D341Med (cell line): Measurements from ENCODE around the gene SBDS.
"Not testable (repeated sequence)": the region's sequence is repeated elsewhere in the genome, so short reads cannot be mapped to it uniquely, and the experiment has no call there.

Experiments used
- DNase-seq: peaks from one replicate; pipeline ENCODE4 v3.0.0; 2012; ENCODE audit warnings: low spot score

The SBDS gene

DNA sequence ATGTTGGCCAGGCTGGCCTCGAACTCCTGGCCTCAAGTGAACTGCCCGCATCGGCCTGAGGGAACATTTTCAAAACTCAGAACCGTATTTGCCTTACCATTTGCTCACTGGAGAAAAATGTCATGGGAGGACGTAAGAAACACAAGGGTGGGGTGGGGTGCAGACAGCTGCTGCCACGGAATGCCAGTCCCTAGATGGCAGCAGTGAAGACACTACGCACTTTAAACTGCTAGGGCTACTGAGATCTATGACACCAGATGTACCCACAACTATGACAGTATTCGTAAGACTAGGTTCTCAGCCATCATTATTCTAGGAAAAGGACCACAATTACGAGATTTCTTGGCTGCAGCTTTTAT is 716 bp downstream of the SBDS start:
- peak; percentile 34 for DNase-seq

DNA sequence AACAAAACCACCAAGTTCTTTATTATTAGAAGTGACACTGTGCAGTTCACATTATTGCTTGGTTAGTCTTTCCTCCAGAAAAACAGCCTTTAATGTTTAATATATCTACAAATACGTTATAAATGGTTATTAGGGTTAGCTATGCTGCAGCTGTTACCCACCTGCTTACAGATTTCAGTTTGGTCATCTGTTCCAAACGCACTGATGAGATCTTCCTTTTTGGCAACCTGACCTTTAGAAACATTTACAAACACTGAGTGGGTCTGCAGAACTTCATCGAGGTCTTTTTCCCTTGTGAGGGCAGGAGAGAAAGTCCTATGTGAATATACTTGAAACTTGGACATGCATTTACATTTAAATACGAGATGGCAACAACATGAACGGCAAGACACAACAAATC is 1.3 kb downstream of the SBDS start:
- DNase-seq: not testable (repeated sequence)

DNA sequence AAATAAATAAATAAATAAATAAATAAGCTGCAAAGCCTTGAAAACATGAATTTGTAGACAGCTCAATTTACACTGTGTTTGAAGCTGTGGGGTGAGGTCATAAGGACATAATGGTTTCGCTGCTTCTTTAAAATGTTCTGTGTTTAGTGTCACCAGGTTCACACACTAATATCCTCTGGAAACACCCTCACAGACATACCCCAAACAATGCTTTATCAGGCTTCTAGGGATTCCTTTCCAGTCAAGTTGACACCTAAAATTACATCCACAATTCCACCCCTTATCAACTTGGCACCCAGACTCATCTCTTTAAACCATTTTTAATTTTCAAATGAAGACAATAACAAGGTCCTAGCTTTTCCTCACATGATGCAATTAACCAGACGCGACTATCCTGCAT is 5.8 kb downstream of the SBDS start:
- DNase-seq: not testable (repeated sequence)

DNA sequence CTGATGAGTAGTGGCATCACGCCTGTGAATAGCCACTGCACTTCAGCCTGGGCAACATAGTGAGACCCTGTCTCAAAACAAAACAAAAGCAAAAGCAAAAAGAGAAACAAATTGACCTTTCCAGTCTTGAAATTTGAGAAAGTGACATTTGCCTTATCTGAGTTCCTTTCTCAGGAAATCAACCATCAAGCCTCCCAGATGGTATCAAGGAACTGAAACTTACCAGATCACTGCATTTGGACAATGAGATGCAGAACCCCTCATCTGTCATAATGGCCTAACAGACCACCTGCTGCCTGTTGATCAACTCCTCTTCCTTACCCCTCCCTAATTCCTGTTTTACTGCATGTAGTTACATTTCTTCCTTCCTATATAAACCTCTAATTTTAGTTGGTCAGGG is 15.1 kb downstream of the SBDS start:
- DNase-seq: not testable (repeated sequence)

DNA sequence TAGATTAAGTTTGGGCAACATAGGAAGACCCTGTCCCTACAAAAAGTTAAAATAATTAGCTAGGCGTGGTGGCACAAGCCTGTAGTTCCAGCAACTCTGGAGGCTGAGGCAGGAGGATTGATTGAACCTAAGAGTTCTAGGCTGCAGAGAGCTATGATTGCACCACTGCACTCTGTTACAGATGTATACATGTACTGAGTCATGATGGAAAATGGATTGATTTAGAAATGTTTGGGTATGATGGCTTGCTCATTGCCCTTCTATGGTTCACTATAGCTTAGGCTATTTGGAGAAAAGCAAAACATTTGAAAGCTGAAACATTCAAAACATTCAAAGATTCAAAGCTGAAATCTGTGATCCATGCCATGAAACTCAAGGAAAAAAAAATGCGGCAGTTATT is 16.4 kb downstream of the SBDS start:
- not testable (repeated sequence) for DNase-seq

DNA sequence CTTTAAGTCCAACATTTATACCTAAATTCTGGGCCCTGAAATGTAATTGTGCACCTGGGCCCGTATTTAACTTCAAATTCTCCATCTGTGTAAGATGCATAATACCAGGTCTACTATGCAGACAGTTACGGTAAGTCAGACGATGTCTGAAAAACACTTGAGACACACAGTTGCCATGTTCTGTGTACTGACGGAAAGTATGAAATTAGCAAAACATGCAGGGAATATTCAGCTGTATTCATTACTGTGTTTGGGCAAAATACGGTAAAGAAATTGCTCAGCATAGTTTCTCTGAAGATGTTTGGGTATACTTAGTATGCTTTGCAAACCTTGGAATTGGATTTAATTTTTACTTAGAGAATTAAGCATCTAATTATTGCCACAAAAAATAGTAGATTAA is 17.1 kb downstream of the SBDS start:
- DNase-seq: not testable (repeated sequence)

DNA sequence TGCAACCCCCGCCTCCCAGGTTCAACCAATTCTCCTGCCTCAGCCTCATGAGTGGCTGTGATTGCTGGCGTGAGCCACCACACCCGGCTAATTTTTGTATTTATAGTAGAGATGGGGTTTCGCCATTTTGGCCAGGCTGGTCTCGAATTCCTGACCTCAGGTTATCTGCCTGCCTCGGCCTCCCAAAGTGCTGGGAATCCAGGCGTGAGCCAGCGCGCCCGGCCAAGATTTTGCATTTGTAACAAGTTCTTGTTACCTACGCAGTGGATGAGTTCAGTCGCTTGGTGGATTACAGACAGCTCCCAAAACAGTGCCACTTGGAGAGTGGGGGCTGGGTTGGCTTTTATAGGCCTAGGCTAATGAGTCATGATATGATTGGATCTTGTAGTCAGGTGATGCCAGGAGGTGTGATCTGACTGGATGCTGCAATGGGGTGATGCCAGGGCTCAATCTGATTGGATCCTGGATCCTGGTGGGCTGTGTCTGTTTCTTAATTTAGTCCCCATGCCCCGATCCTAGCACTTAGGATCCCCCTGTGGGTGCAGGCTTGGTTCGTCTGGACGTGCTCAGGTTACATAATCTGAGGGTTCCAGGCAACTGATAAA is 20.3 kb downstream of the SBDS start:
- DNase-seq: no peak

DNA sequence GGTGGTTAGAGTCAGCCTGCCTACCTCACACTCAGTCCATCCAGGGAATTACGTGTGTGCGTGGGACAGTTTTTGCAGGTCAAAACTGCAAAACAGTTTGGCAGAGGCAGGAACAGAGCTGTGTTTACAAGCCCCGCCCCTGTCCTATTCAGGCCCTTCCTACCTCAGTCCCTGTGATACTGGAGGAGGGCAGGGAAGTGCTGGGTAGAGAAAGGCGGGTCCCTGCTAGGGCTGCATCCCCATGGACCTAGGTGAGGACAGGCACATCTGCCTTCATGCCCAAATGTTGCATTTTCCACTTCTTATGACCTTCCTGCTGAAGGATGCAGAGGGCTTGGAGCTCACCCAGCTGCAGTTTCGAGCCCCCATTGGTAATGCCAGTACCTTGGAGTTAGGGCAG is 25.1 kb downstream of the SBDS start:
- no peak for DNase-seq

DNA sequence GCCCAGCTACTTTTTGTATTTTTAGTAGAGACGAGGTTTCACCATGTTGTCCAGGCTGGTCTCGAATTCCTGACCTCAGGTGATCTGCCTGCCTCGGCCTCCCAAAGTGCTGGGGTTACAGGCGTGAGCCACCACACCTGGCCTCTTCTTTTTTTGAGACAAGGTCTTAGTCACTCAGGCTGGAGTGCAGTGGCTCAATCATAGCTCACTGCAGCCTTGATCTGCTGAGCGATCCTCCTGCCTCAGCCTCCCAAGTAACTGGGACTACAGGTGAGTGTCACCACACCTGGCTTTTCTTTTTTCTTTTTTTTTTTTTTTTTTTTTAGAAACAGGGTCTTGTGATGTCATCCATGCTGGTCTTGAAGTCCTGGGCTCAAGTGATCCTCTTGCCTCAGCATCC is 26.4 kb downstream of the SBDS start:
- not testable (repeated sequence) for DNase-seq

DNA sequence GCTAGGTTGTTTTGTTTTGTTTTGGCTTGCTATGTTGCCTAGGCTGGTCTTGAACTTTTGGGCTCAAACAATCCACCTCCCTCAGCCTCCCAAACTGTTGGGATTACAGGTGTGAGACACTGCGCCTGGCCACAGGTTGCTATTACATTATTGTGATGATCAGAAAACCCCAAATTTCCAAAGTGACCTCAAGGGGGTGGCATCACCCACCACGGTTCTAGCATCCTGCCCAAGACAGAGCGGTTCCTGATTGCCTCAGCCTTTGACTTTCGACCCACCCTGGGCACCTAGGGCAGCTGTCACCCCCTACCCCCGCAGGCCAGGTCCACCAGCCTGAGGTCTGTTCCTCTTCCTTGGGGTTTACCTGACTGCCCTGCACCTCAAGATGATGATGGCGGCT is 28.4 kb downstream of the SBDS start:
- no peak for DNase-seq

DNA sequence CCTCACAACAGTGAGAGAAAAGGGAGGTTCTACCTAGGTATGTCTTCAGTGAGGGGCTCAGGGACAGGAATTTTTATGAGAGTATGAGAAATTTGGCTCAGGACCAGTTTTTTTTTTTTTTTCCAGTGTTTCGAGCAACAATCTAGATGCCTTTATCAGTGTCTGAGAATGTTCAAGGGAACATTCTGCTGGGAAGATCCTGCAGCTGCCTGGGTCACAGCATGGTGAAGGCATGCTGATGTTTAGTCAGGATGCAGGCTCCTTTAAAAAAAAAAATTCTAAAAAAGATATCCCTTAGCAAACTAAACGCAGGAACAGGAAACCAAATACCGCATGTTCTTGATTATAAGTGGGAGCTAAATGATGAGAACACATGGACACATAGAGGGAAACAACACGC is 31.0 kb downstream of the SBDS start:
- DNase-seq: no peak

DNA sequence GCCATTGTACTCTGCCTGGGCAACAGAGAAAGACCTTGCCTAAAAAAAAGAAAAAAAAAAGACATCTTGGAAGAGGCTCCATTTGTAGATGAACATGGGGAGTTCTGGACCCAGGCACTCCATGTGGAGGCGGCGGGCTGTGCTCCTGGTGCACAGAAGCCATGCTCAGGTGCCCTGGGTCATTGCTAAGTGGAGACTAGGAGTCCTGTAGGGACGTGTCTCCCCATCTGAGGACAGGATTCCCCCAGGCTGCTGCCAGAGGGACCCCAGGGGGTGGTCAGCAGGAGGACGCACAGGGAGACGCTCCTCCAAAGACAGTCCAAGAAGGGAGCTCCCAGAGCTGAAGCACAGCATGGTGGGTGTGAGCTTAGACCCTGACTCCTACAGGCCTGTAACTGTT is 34.3 kb downstream of the SBDS start:
- no peak for DNase-seq

DNA sequence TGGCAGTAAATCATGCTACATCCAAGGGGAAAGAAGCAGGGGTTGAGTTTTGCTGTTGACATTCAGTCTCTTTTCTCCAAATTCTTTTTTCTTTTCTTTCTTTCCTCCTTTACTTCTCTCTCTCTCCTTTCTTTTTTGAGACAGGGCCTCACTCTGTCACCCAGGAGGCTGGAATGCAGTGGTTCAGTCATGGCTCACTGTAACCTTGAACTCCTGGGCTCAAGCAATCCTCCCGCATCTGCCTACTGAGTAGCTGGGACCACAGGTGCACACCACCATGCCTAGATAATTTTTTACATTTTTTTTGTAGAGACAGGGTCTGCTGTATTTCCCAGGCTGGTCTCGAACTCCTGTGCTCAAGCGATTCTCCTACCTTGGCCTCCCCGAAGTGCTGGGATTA is 35.2 kb downstream of the SBDS start:
- no peak for DNase-seq

DNA sequence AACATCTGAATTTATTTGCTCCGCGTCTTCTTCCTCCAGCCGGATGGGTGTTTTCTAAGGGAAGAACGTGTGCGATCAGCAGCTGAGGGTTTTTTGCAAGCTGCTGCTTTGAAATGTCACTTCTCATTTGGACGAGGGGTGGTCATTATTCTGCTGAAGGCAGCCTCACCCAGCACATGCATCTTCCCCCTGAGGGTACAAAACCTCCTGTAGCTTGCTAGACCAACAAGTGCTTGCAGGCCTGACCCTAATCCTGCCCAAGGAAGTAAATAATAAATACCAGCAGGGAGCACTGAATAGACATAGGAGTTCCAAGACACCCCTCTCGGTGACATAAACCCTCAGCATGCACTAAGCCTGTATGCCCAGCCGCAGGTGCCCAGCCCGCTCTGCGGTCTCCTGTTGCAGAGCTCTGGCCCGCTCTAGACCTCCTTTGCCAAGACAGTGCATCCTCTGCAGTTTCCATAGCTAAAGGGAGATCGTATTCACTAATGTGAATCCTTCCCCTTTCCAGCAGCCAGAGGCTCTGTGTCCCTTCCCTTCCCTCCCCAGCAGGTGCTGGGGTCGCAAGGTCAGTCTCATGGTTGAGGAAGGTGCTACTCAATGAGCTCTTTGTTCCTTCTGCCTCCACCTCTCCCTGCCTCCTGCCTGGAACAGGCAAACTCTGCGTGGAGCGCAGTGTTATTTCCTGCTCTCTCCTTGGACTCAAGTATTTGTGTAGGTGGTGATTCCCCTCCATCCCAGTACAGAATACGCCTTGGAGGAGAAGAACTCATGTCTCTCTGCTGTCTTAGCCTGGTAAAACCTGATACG is 36.6 kb downstream of the SBDS start:
- DNase-seq: no peak

DNA sequence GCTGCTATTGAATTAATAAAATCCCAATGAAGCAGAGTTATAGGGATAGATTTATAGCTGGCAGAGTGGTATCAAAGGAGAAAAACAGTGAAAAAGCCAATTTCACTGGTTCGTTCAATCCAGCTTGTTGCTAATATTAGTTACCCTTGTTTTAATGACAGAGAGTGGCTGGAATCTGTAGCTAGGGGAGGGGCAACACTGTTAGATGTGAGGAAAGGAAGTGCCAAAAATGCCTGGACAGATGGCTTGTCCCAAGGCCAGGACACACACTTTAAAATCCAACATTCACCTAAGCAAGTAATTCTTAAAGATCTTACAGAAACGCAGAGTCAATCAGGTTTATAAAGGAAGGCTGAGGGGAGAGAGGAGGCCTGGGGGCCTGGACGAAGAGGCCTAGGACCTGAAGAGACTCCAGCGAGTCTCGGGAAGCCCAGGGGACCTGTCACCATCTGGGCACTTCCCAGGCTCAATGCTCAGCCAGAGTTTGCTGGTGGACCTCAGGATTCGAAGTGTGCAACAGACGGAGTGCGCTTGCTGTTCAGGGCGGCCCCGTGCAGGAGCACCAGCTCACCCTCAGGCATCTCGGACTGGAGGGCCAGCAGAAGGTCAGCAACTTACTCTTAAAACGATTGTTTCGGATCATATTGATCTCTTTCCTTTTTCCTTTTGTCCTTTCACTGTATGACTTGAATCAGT is 37.6 kb downstream of the SBDS start:
- DNase-seq: peak; percentile 57

DNA sequence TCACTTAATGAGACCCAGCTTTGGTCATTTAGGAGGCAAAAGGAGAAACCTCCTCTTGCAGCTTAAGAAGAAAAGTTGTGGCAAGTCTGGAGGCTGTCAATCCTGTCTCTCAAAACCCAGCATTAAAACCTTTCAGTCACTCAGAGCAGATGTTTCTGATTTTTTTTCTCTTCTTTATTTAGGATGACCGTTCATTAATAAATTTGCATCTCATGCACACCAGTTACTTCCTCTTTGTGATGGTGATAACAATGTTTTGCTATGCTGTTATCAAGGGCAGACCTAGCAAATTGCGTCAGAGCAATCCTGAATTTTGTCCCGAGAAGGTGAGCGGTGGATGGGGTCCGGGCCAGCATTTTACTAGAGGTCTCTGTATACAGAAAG is 42.4 kb downstream of the SBDS start:
- DNase-seq: no peak

DNA sequence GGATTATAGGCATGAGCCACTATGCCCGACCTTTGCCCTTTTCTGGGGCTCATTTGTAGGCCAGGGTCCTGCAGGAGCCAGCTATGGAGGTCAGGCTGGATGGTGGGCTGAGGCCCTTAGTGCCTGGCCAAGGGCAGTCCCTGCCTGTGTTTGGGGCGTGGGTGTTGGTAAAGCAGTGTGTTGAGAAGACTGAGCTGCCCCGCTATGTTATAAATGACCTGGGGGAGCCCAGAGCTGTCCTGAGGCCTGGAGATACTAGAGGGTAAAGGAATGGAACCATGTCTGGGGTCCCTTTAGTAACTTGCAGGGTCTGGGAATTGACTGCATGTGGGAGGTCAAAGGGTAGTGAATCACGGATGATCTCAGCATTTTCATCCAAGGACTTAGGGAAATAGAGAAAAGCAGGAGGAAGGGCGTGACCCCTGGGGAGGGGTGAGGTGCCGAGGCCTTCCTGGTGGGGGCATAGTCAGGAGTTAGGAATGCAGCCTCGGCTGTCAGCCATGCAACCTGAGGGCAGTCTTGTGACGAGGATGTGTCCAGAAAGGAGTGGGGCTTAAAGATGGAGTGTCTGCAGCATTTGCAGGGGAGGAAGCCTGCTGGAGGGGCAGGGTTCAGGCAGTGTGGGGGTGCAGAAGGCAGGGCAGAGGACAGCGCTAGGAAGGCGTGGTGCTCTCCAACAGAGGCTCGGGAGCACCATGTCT is 42.9 kb downstream of the SBDS start:
- no peak for DNase-seq

DNA sequence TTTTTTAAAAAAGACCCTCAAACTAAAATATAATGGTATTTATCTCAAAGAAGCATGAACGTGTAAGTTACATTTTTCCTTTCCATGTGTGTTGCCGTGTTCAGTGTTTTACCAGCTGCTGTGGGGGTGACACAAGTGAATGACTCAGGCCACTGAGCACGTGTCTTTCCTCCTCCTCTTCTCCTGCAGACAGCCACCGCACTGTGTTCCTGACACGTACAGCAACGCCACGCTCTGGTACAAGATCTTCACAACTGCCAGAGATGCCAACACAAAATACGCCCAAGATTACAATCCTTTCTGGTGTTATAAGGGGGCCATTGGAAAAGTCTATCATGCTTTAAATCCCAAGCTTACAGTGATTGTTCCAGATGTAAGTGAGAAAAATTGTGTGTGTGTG is 44.6 kb downstream of the SBDS start:
- no peak for DNase-seq

DNA sequence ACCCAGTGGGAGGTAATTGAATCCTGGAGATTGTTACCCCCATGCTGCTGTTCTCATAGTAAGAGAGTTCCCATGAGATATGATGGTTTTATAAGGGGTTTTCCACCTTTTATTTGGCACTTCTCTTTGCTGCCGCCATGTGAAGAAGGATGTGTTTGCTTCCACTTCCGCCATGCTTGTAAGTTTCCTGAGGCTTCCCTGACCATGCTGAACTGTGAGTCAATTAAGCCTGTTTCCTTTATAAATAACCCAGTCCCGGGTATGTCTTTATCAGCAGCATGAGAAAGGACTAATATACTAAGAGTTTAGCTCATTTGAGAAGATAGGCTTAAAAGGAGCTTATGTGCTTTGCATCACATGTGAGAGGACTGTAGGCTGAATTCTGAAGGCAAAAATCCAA is 45.1 kb downstream of the SBDS start:
- no peak for DNase-seq

DNA sequence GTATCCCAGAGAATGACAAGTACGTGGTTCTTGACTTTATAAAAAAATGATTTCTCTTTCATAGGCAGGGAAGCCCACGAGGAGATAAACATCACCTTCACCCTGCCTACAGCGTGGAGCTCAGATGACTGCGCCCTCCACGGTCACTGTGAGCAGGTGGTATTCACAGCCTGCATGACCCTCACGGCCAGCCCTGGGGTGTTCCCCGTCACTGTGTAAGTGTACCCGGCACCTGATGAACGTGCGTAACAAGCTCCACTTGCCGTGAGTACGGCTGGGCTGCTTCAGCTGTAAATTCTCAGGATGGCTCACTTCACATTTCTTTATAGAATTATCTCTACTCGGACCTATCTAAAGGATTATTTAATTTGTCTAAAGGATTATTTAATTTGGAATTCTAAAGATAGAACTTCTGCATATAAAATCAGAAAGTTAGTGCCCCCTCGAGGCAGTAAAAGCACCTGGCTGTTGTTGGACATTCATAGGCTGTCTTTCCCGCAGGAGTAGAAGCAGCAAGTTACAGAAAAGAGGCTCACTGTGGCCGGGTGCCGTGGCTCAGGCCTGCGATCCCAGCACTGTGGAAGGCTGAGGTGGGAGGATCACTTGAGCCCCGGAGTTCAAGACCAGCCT is 46.8 kb downstream of the SBDS start:
- no peak for DNase-seq

DNA sequence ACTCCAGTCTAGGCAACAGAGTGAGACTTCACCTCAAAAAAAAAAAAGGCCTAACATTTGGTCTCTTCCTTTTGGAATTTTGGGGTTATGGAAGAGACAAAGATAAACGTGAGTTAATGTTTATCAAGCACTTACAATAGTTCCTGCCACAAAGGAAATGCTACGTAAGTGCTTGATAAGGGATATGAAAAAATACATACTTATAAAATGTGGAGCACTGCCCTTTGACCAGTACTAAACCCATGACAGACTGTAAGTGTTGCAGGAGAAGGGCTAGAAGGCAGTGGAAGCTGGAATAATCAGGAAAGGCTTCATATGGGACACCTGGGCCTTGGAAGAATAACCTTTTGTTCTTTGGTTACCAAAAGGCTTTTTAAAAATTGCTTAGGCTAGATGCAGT is 48.8 kb downstream of the SBDS start:
- DNase-seq: no peak

DNA sequence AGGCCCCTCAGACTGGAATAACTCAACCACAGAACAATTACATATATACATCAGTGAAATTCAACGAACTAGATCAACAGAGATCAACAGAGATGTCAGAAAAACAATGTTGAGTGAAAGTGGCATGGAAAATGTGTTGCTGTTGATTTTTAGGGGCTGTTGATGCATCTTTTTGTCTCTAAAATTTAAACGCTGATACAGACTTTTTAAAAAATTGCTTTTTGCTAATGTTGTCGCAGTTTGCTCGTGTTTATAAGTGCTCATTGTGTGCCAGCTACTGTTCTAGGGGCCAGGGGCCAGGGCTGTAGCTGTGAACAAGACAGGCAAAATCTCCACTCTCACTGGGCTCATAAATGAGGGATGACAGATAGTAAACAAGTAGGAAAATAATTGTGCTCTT is 56.1 kb downstream of the SBDS start:
- DNase-seq: no peak
